ENCODE results near the gene TESK2. TPM values are rescaled to one million over a fixed set of nuclear protein-coding genes. Genes with fewer than 3 reads are reported as not detected.

Gene TESK2
- polyA plus RNA-seq, 3 donors = 3.9 to 13.1 (median 4.1) TPM

GRCh38 chr1:45393718-45394302, 97.2 kb downstream of the TESK2 start:
- Histone ChIP-seq H3K4me1 (ENCODE audit: control insufficient read depth in 1 of 2, insufficient read depth in 2 of 2, low read length in 2 of 2) (peaks cover 36 to 38% of the 10 kb centered on the region in 2 donors), H3K27me3 (ENCODE audit: control insufficient read depth in 2 of 2, insufficient read depth in 2 of 2, low read length in 2 of 2) (no peaks in the 10 kb centered on the region), H3K36me3 (replicated peaks in 1 of 2; ENCODE audit: control insufficient read depth in 1 of 2, insufficient read depth in 2 of 2, low read length in 2 of 2) (no peaks in the 10 kb centered on the region), H3K9me3 (replicated peaks in 1 of 2; ENCODE audit: control insufficient read depth in 1 of 2, insufficient read depth in 1 of 2, low read length in 2 of 2) (no peaks in the 10 kb centered on the region), H3K27ac (ENCODE audit: low read depth in 1 of 2, low read length in 2 of 2) (peak overlapping the region; percentile 90 to 97), H3K9ac (ENCODE audit: insufficient read depth, low read length, poor library complexity, severe bottlenecking) (peak overlapping the region; percentile 65), H3K79me2 (ENCODE audit: insufficient read depth, low read length) (no peaks in the 10 kb centered on the region), H4K20me1 (ENCODE audit: insufficient read depth, low read length) (no peaks in the 10 kb centered on the region), H3K4me2 (replicated peaks; ENCODE audit: extremely low read depth, low read length, poor library complexity, severe bottlenecking) (peak overlapping the region; percentile 68), H2AFZ (ENCODE audit: insufficient read depth, low read depth, low read length, poor library complexity, severe bottlenecking) (peak overlapping the region; percentile 7), H3K4me3 (replicated peaks in 1 of 3; ENCODE audit: low read depth in 2 of 3, low read length in 3 of 3) (peak overlapping the region in 2 of 3 experiments; percentile 23 to 58)
- H3K27ac Mint-ChIP-seq = peak overlapping the region; percentile 95 to 99 (median 98)
- TF ChIP-seq CTCF (IDR thresholded peaks at IDR 0.05) = no peak
- peaks cover 0 to 1% (median 0%) of the 10 kb centered on the region in 3 donors for H3K27me3 Mint-ChIP-seq (ENCODE audit: low read depth in 3 of 3)
- no CpG with 5 or more reads among the region's 6 CpGs for WGBS (ENCODE audit: insufficient coverage)
- DNase-seq = peak; percentile 89 to 93 (median 92)
- no peaks in the 10 kb centered on the region for H3K36me3 Mint-ChIP-seq
- intact Hi-C loops (cut with micrococcal nuclease) = no loop called here
- H3K9me3 Mint-ChIP-seq = peaks cover 0 to 1% (median 0%) of the 10 kb centered on the region in 7 donors
- H3K4me1 Mint-ChIP-seq = peaks cover 40% of the 10 kb centered on the region
- peak overlapping the region; percentile 57 to 71 for H3K4me3 Mint-ChIP-seq

- no peaks in the 10 kb centered on the region for H3K4me1 Mint-ChIP-seq
Observed at GRCh38 chr1:45386219-45386618, 104.7 kb downstream of the TESK2 start.

More at GRCh38 chr1:45386219-45386618, 104.7 kb downstream of the TESK2 start:
- Histone ChIP-seq H3K27ac (ENCODE audit: low read depth in 1 of 2, low read length in 2 of 2) (no peak overlapping the region), H3K36me3 (replicated peaks in 1 of 2; ENCODE audit: control insufficient read depth in 1 of 2, insufficient read depth in 2 of 2, low read length in 2 of 2) (peaks cover 0 to 7% of the 10 kb centered on the region in 2 donors), H4K20me1 (ENCODE audit: insufficient read depth, low read length) (no peaks in the 10 kb centered on the region), H3K4me1 (ENCODE audit: control insufficient read depth in 1 of 2, insufficient read depth in 2 of 2, low read length in 2 of 2) (no peaks in the 10 kb centered on the region), H3K9me3 (replicated peaks in 1 of 2; ENCODE audit: control insufficient read depth in 1 of 2, insufficient read depth in 1 of 2, low read length in 2 of 2) (no peaks in the 10 kb centered on the region), H3K9ac (ENCODE audit: insufficient read depth, low read length, poor library complexity, severe bottlenecking) (no peak overlapping the region), H3K79me2 (ENCODE audit: insufficient read depth, low read length) (no peaks in the 10 kb centered on the region), H3K4me3 (replicated peaks in 1 of 3; ENCODE audit: low read depth in 2 of 3, low read length in 3 of 3) (no peak overlapping the region), H3K27me3 (ENCODE audit: control insufficient read depth in 2 of 2, insufficient read depth in 2 of 2, low read length in 2 of 2) (no peaks in the 10 kb centered on the region), H2AFZ (ENCODE audit: insufficient read depth, low read depth, low read length, poor library complexity, severe bottlenecking) (no peak overlapping the region), H3K4me2 (replicated peaks; ENCODE audit: extremely low read depth, low read length, poor library complexity, severe bottlenecking) (no peak overlapping the region)
- DNase-seq = no peak
- H3K9me3 Mint-ChIP-seq = peaks cover 0 to 5% (median 0%) of the 10 kb centered on the region in 7 donors
- H3K36me3 Mint-ChIP-seq = peaks cover 0 to 4% of the 10 kb centered on the region in 2 donors
- H3K27ac Mint-ChIP-seq = no peak overlapping the region
- no peak overlapping the region for H3K4me3 Mint-ChIP-seq
- intact Hi-C loops (cut with micrococcal nuclease) = no loop called here
- no peak for TF ChIP-seq CTCF (IDR thresholded peaks at IDR 0.05)
- no peaks in the 10 kb centered on the region for H3K27me3 Mint-ChIP-seq (ENCODE audit: low read depth in 3 of 3)
- WGBS (ENCODE audit: insufficient coverage) = 100% methylated on average over 1 of the region's 3 CpGs

Measured in CD14-positive monocyte (primary cell).